IPS DF 4.7 (cell line): ENCODE measurements around the gene HPN.

Experiments used
- DNase-seq: peaks from one replicate; pipeline ENCODE4 v3.0.0-alpha.2; 2013; ENCODE audit warnings: low spot score; ENCODE audit errors: extremely low read depth

The HPN gene

GRCh38 chr19:35080613-35081170 is 39.2 kb downstream of the HPN start:
- no peak for DNase-seq

GRCh38 chr19:35081201-35081600 is 39.7 kb downstream of the HPN start:
- DNase-seq, result no peak

GRCh38 chr19:35083691-35084508 is 42.4 kb downstream of the HPN start:
- DNase-seq, result no peak

DNA sequence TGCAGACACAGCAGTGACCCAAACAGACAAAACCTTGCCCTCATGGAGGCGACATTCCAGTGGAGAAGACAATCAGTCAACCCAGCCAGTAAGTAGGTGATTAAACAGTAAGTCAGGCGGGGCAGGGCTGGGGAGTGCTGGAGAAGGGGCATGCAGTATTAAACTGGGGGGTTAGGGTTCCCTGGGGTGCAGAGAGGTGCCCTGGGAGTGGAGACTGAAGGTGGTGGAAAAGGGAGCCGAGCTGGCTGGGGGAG is 42.9 kb downstream of the HPN start:
- DNase-seq, result no peak

- DNase-seq, result no peak
Measured at GRCh38 chr19:35085947-35086346, 44.4 kb downstream of the HPN start.

GRCh38 chr19:35086455-35086854 is 44.9 kb downstream of the HPN start:
- DNase-seq, result no peak

GRCh38 chr19:35087393-35087792 is 45.9 kb downstream of the HPN start:
- DNase-seq, result no peak

GRCh38 chr19:35088131-35088913 is 46.8 kb downstream of the HPN start:
- no peak for DNase-seq

GRCh38 chr19:35089554-35089953 is 48.0 kb downstream of the HPN start:
- no peak for DNase-seq

DNA sequence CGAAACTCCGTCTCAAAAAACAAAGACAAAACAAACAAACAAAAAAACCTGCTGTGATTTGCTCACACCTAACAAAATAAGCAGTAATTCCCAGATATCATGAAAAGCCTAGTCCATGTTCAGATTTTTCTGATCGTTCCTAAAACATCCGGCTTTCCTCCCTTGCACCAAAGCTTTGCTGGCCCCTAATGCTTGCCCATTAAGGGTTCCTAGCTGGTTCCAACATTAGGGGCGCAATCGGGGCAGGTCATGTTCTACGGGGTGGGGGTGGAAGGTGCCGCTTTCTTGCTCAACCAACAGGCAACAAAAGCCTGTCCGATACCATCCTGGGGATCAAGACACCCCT is 48.6 kb downstream of the HPN start:
- no peak for DNase-seq

GRCh38 chr19:35090506-35091214 is 49.1 kb downstream of the HPN start:
- DNase-seq, result peak; percentile 38

DNA sequence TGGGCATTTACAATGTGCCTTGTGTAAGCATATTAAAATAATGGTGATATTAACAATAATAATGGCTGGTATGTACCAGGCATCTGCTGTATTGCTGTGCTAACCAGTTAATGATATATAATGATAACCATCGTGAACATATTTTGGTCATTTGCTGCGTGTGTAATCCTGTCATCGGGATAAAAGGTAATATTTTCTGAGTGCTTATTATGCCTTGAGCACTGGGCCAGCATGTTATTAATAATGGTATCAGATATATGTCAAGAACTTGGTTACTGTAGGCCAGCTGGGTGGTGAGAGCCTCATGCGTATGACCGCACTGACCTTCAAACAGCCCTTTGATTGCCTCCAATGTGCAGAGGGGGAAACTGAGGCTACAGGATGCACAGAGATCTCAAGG is 51.9 kb downstream of the HPN start:
- DNase-seq, result no peak

- DNase-seq, result no peak
Measured at GRCh38 chr19:35093941-35094647, 52.6 kb downstream of the HPN start.

GRCh38 chr19:35094656-35095055 is 53.1 kb downstream of the HPN start:
- no peak for DNase-seq

DNA sequence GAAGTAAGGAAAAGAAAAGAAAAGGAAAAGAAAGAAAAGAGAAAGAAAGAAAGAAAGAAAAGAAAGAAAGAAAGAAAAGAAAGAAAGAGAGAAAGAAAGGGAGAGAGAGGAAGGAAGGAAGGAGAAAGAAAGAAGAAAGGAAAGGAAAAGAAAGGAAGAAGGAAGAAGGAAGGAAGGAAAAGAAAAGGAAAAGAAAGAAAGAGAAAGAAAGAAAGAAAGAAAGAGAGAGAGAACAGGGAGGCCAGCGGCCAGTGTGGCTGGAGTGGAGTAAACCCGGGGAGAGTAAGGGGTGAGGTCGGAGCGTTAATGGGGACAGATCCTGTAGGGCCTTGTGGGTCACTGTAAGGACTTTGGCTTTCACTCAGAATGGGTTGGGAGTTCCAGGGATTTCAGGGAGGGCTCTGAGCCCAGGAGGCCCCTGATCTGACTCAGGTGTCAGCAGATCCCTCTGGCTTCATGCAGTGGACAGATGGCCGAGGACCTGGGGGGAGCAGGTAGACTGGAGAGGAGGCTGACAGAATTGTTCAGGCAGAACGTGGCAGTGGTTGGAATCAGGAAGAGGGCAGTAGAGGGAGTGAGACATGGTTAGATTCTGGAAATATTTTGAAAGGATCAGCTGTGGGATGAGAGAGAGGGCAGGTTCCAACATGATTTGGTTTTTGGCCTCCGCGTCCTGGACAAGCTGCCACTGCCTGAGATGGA is 54.3 kb downstream of the HPN start:
- no peak for DNase-seq

DNA sequence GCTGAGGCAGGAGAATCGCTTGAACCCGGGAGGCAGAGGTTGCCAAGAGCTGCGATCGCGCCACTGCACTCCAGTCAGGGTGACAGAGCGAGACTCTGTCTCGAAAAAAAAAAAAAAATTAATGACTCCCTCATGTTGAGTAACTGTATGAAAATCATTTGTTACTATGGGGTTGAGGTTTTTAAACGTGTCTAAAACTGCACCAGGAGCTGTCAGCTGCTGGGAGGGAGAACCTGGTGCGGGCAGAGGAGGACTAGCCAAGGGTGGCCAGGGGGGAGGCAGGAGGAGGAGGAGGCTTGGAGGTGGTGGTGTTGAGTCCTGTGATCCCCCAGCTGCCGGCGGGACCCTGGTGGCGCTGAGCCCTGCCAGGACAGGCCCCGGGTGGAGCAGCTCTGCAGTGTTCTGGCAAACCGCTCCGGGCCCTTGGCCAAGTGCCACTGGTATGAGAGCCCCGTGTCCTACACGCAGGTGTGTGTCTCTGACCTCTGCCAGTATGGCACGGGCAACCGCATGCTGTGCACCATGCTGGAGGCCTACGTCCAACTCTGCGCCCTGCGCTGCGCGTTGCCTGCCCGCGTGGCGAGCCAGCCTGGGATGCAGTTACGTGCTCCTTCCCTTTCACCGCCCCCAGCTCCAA is 57.0 kb downstream of the HPN start:
- DNase-seq, result no peak

- no peak for DNase-seq
Measured at GRCh38 chr19:35099155-35099896, 57.8 kb downstream of the HPN start.

- DNase-seq, result no peak
Measured at GRCh38 chr19:35099897-35100275, 58.4 kb downstream of the HPN start.

- DNase-seq, result no peak
Measured at GRCh38 chr19:35100588-35101533, 59.3 kb downstream of the HPN start.
